ENCODE data around the gene YEATS4.

DNA sequence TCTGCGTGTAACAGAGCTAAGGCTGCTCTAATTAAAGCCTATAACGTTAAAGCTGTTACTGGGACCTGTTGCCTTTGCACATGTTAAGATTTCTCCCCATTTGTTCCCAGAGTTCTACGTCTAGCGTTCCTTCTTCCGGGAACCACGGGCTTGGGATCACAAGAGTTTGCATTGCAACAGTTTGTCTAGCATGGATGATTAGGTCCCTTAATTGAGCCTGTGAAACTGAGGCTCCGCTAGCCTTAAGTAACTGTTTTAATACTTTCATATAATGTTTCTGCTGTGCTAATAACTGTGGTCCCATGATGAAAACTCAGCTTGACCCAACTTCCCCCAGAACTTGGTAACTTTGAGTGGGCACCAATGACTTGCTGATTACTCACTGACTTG is 28.0 kb upstream of the YEATS4 start:
- TF ChIP-seq, protein P1, sequence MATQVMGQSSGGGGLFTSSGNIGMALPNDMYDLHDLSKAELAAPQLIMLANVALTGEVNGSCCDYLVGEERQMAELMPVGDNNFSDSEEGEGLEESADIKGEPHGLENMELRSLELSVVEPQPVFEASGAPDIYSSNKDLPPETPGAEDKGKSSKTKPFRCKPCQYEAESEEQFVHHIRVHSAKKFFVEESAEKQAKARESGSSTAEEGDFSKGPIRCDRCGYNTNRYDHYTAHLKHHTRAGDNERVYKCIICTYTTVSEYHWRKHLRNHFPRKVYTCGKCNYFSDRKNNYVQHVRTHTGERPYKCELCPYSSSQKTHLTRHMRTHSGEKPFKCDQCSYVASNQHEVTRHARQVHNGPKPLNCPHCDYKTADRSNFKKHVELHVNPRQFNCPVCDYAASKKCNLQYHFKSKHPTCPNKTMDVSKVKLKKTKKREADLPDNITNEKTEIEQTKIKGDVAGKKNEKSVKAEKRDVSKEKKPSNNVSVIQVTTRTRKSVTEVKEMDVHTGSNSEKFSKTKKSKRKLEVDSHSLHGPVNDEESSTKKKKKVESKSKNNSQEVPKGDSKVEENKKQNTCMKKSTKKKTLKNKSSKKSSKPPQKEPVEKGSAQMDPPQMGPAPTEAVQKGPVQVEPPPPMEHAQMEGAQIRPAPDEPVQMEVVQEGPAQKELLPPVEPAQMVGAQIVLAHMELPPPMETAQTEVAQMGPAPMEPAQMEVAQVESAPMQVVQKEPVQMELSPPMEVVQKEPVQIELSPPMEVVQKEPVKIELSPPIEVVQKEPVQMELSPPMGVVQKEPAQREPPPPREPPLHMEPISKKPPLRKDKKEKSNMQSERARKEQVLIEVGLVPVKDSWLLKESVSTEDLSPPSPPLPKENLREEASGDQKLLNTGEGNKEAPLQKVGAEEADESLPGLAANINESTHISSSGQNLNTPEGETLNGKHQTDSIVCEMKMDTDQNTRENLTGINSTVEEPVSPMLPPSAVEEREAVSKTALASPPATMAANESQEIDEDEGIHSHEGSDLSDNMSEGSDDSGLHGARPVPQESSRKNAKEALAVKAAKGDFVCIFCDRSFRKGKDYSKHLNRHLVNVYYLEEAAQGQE (IDR thresholded peaks at IDR 0.05; ENCODE audit: insufficient read depth in 1 of 2, low read depth in 2 of 2, low read length in 2 of 2), result no peak
- TF ChIP-seq POLR2AphosphoS5 (IDR thresholded peaks at IDR 0.05; ENCODE audit: low read depth, low read length) (no peak), TAF1 (IDR thresholded peaks at IDR 0.05; ENCODE audit: borderline replicate concordance, insufficient read depth, low read length) (no peak), SIN3A (IDR thresholded peaks at IDR 0.05; ENCODE audit: borderline replicate concordance, insufficient read depth, low read length) (no peak)
